Glomerular visceral epithelial cell (primary cell): Measurements from ENCODE around the gene INO80.
"Not testable (repeated sequence)": the region's sequence is repeated elsewhere in the genome, so short reads cannot be mapped to it uniquely, and the experiment has no call there.

ENCODE experiments used
- DNase-seq: peaks from one replicate; pipeline ENCODE4 v3.0.0-alpha.2; 2016; ENCODE audit errors: extremely low spot score

The INO80 gene

DNA sequence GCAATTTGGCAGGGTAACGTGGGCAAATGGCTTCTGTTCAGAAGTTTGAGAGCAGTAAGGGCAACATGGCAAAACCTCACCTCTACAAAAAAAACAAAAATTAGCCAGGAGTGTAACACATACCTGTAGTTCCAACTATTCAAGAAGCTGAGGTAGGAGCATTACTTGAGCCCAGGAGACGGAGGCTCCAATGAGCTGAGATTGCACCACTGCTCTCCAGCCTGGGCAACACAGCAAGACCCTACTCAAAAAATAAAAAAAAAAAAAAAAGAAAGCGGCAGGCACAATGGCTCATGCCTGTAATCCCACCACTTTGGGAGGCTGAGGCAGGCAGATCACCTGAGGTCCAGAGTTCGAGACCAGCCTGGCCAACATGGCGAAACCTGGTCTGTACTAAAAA is 5.9 kb upstream of the INO80 start:
- no peak for DNase-seq

- no peak for DNase-seq
Observed at GRCh38 chr15:41116962-41117252, 827 bp upstream of the INO80 start.

- DNase-seq, result no peak
Observed at GRCh38 chr15:41115652-41116115, 396 bp downstream of the INO80 start.

DNA sequence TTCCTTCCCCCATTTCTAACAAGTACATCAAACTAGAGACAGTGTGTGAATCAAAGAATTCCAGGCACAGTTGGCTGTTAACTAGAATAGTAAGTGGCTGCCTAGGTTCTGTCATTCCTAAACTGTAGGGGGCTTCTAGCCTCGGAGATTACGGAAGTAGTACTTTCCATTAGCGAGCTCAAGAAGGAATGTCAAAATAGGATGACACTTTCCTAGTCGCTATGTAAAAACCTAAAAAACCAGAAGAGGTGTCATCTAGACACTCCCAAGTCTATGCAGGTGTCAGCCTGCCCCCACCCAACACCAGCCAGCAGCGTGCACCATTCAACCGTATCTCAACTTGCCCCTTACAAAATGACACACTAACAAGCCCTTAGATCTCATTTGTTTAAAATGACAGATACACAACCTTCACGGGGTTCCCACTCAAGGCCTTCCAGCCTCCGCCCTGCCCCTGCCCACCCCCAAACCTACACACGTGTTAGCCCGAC is 874 bp downstream of the INO80 start:
- DNase-seq, result peak; percentile 37

DNA sequence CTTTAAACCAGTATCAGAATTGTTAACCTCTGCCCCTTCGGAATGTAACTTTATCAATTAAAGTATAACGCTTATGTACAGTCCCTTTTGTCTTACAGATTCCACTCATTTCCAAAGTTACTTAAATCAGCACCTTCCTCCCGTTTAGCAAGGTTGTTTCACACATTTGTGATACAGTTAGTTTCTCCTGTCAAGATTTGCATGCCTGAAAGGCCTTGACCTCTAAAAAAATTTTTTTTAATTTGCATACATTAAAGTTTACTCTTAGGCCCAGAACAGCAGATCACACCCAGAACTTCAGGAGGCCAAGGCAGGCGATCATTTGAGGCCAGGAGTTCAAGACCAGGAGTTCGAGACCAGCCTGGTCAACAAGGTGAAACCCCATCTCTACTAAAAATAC is 9.1 kb downstream of the INO80 start:
- DNase-seq, result no peak

DNA sequence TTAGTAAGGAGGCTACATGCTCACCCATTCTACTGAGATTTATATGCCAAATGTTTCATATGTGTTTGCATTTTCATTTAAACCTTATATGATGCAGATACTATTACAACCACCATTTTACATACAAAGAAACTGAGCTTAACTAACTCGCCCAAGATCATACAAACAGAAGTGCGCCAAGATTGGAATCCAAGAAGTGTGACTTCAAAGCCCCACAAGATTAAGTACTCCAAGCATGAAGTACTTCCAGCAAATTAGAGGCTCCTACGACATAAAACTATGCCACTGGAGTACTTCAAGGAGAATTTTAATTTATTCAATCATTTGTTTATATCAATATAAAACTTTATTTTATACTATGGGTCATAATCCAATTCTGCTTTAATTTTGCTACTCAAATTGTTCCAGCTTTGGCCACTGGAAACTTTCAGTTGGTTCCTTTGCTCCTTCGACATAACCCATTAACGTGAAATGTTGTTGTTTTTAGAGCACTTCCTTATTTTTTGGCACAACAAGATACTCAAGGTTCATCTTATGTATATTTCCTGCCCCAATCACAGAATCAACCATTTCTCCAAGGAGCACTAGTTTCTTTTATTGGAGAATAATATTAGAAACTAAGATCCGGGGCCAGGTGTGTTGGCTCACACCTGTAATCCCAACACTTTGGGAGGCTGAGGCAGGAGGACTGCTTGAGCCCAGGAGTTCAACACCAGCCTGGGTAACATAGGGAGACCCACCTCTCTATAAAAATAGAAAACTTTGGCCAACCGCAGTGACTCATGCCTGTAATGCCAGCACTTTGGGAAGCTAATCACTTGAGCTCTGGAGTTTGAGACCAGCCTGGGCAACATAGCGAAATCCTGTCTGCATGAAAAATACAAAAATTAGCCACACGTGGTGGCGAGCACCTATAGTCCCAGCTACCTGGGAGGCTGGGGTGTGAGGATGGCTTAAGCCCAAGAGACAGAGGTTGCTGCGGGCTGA is 10.4 kb downstream of the INO80 start:
- DNase-seq, result no peak

DNA sequence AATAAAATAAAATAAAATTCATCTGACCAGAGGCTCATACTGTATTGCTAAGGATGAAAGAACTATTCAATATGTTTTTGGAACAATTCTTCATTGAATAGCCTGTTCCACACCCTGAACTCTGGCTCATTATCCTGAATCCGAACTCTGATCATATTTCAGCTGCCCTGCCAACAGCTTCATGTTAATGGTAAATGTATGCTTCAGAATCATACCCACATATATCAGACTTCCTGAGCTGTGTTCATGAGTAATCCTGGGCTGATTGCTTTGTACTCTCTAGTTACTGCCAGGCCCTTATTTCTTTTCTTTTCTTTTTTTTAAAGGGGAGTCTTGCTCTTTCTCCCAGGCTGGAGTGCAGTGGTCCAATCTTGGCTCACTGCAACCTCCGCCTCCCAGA is 11.8 kb downstream of the INO80 start:
- DNase-seq, result peak; percentile 16

DNA sequence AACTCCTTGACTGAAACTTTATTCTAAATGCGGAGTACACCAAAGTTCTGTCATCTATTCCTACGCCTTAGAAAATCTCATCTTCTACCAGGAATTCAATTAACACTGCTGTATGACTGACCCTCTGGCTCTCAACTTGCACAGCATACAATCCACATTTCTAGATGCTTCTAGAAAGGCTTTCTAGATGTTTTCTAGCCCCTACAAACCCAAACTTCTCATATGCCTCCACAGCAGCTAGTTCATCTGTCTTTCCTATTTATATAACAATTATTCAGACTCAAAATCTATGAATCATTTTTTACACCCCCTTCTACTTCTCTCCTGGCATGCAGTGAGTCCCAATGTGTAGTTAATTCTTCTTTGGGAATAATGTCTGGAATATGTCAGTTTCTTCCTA is 13.2 kb downstream of the INO80 start:
- DNase-seq, result no peak

GRCh38 chr15:41096178-41096577 is 19.9 kb downstream of the INO80 start:
- DNase-seq, result no peak

GRCh38 chr15:41085029-41085428 is 31.1 kb downstream of the INO80 start:
- DNase-seq, result no peak

DNA sequence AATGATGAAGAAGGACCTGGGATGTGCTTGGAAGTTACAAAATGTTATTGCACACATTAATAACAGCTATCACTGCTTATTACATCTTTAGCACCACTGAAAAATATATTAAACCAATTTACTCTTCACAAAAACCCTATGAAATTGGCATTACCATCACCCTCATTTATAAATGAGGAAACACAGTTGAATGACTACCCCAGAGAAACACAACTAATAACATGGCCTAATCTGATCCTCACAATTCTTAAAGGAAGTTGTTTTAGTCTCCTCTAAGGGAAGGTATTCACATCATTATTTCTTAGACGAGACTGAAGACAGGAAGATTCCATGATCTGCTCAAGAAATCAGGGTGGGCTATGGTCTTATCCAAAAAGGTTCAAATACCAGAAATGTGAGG is 35.9 kb downstream of the INO80 start:
- no peak for DNase-seq

DNA sequence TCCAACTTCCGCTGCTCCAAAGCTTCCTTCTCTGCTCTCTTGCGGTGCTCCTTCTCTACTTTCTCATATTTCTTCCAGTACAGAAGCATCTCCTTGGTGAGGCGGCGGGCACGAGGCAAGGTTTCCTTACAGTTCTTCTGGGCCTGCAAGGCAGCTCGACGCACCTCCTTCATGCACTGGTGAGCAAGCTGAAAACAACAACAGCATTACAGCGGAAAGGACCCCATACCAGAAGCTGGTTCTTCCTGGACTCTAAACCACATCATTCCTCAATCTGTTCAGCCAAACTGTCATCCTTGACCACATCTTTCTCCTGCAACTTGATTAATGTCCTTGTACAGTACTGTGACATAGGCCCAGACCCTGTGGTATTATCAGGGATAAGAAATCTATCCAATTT is 36.4 kb downstream of the INO80 start:
- DNase-seq, result no peak

DNA sequence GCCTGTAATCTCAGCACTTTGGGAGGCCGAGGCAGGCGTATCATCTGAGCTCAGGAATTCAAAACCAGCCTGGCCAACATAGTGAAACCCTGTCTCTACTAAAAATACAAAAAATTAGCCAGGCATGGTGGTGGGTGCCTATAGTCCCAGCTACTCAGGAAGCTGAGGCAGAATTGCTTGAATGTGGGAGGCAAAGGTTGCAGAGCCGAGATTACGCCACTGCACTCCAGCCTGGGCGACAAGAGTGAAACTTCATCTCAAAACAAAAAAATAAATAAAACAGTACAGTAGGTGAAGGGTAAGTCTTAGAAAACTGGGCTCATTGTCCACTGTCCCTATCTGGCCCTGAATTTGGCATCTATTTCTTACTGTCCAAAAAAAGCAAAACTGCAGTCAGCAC is 37.2 kb downstream of the INO80 start:
- DNase-seq, result not testable (repeated sequence)

DNA sequence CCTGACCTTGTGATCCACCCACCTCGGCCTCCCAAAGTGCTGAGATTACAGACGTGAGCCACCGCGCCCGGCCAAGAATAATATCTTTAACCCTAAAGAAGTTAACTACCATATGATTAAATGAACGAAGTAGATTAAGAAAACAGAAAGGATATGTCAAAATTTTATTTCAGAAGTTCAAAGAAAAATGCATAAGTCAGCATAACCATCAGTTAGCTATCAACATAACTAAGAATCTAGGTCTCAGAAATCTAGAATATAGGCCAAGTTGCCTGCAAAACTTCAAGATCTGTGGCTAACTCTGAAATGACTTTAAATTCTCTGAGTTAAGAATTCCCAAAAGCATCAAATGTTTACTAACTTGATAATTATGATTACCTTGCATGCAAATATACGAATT is 38.0 kb downstream of the INO80 start:
- no peak for DNase-seq

GRCh38 chr15:41073028-41073427 is 43.1 kb downstream of the INO80 start:
- DNase-seq, result no peak

DNA sequence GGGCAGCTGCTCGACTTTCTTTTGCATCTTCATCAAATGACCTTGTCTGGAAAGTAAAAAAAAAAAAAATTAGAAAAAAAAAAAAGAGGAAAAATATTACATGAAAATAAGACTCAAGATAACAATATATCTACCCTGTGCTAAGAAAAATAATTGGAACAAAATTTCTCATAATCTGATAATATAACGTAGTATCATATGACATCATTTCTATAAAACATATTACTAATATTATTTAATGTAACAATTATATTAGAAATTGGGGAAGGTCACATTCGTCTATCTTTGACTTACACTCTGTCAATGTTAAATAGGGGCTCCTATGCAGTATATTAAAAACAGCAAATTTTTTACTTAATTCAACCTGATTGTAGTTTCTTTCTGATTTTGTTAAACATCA is 44.1 kb downstream of the INO80 start:
- DNase-seq, result no peak

DNA sequence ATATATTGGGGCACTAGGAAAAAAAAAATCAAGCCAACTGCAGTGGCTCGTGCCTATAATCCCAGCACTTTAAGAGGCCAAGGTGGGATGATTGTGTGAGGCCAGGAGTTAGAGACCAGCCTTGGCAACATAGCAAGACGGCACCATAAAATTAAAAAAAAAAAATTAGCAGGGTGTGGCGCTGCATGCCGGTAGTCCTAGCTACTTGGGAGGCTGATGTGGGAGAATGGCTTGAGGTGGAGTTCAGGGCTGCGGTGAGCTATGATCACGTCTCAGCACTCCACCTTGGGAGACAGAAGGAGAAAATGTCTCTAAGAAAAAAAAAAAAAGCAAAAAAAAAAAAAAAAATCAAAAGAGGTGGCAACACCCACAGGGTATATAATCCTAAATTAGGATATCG is 49.6 kb downstream of the INO80 start:
- DNase-seq, result no peak

DNA sequence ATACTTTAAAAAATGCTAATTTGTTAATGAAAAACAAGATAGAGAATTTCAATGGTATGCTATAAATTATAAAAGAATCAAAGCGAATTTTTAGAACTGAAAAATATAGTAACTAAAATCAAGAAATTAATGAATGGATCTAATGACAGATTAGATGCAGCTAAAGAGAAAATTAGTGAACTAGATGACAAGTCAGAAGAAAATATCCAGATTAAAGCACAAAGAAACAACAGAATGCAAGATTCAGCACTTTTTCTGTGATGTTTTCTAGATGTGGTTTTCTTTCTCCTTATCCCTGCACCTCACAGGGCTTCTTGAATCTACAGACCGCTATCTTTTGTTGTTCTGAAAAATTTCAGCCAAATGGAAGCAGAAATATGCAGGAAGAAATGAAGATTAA is 54.4 kb downstream of the INO80 start:
- DNase-seq, result no peak

- no peak for DNase-seq
Observed at GRCh38 chr15:41060505-41060904, 55.6 kb downstream of the INO80 start.

- DNase-seq, result no peak
Observed at GRCh38 chr15:41056810-41057209, 59.3 kb downstream of the INO80 start.

DNA sequence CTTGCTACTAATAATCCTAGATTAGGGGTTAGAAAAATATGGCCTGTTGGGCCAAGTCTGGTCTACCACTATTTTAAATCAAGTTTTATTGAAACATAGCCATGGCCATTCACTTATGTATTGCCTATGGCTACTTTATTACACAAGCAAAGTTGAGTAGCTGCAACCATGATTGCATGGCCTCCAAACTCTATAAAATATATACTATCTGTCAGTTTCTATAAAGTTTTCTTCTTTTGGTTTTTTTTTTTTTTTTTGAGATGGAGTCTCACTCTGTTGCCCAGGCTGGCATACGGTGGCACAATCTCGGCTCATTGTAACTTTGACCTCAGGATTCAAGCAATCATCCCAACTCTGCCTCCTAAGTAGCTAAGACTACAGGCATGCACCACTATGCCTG is 60.4 kb downstream of the INO80 start:
- no peak for DNase-seq

GRCh38 chr15:41051139-41051538 is 64.9 kb downstream of the INO80 start:
- no peak for DNase-seq

- DNase-seq, result no peak
Observed at GRCh38 chr15:41048852-41049251, 67.2 kb downstream of the INO80 start.

GRCh38 chr15:41048397-41048796 is 67.7 kb downstream of the INO80 start:
- peak; percentile 3 for DNase-seq
